NCI-H345 (cell line): ENCODE data around the gene GNAI2.
"Not testable (repeated sequence)": the region's sequence is repeated elsewhere in the genome, so short reads cannot be mapped to it uniquely, and the experiment has no call there.

Experiments
- DNase-seq: peaks from one replicate; lab custom pipeline; 2025; lab: John Stamatoyannopoulos, UW

GNAI2 gene

DNA sequence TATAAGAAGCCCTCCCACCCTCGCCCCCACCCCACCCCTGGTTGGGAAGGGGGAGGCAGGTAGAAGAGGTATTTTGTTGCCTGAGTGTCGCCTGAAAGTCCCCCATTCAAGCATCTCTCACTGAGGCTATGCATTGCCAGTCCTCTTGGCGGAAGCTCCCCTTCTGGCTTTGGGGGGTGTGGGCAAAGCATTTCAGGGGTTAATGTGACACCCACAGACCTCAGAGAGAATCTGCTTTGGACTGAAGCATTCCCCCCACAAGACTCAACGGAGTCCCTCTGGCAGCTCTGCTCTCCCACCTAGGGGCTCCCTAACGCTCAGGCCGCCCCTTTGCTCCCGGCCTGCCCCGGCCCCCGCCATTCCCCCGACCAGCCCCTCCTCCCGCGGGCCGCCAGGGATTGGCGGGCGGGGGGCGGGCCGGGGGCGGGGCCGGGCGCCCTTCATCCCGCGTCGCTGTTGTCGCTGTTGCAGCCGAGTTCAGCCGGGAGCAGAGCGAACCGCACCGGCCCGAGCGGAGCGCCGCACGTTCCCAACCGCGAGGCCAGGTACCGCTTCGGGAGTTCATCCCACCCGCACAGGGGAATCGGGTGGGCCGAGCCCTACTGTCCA, 31.1 kb upstream of the GNAI2 start, which contains the start of gene SLC38A3:
TSS of gene SLC38A3 (plus strand) at position 468 of the 609 bp plus-strand sequence. CDS start 8,929 bp downstream, outside the sequence.
- peak; percentile 6 for DNase-seq

- DNase-seq, result no peak
Observed at GRCh38 chr3:50205413-50206276, 30.4 kb upstream of the GNAI2 start.

DNA sequence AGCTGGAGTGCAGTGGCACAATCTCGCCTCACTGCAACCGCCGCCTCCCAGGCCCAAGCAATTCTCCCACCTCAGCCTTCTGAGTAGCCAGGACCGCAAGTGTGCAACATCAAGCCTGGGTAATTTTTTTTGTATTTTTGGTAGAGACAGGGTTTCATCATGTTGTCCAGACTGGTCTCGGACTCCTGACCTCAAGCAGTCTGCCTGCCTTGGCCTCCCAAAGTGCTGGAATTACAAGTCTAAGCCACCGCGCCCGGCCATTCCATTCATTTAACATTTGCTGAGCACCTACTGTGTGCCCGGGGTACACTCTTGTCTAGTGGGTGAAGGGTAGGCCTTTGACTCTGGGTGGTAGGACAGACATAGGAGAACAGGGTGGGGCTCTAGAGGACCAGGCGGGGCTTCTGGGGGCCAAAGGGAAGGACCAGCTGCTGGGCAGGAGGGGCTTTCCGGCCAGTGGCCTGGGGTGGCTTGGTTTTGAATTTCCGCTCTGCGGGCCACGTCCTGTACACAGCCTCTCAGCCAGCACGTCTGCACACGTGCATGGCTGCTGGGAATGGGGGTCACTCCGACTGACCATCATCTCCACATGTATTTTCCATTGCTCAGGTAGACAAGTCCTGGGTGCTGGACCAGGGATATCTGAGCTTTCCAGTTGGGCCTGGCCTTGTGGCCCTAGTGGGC, 28.5 kb upstream of the GNAI2 start:
- DNase-seq, result no peak

GRCh38 chr3:50208677-50209344, 27.2 kb upstream of the GNAI2 start:
- DNase-seq, result no peak

DNA sequence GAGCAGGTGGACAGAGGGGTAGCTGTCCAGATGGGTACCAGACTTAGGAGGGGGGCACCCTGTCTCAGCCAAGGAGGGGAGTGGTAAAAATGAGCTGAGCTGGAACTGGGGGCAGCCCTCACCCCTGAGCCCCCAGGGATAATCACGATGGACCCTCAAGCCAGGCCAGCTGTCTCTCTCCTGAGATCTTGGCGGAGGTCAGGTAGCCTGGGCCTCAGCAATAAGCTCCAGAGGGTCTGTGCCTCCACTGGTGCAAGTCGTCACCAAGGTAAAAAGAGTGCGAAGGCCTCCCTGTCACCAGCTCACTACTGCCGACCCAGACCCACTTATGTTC, 25.9 kb upstream of the GNAI2 start:
- DNase-seq, result no peak

- peak; percentile 34 for DNase-seq
Observed at GRCh38 chr3:50210510-50211367, 25.3 kb upstream of the GNAI2 start.

GRCh38 chr3:50211368-50211717, 24.7 kb upstream of the GNAI2 start:
- not testable (repeated sequence) for DNase-seq

- no peak for DNase-seq
Observed at GRCh38 chr3:50211930-50212329, 24.1 kb upstream of the GNAI2 start.

- no peak for DNase-seq
Observed at GRCh38 chr3:50212502-50212901, 23.5 kb upstream of the GNAI2 start.

- DNase-seq, result no peak
Observed at GRCh38 chr3:50212971-50213370, 23.0 kb upstream of the GNAI2 start.

- no peak for DNase-seq
Observed at GRCh38 chr3:50213373-50213772, 22.6 kb upstream of the GNAI2 start.

DNA sequence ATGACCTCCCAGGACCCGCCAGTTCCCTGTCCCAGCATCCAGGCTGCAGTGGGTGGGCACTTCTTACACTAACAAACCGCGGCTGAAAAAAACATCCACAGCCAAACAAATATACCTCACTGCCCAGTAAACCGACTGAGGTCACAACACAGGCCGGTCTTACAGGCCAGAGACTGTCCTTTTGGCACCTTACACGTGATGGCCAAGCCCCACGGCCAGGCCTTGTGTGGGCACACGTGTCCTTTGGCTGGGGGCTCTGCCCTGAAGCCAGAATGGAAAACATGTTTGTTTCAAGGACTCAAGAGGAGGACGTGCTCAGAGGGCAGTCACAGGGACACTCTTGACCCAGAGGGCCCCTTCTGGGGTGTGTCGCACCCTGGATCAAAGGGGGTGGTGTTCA, 21.2 kb upstream of the GNAI2 start:
- DNase-seq, result no peak

- no peak for DNase-seq
Observed at GRCh38 chr3:50215529-50215928, 20.5 kb upstream of the GNAI2 start.

GRCh38 chr3:50217681-50218080, 18.3 kb upstream of the GNAI2 start:
- DNase-seq, result no peak

DNA sequence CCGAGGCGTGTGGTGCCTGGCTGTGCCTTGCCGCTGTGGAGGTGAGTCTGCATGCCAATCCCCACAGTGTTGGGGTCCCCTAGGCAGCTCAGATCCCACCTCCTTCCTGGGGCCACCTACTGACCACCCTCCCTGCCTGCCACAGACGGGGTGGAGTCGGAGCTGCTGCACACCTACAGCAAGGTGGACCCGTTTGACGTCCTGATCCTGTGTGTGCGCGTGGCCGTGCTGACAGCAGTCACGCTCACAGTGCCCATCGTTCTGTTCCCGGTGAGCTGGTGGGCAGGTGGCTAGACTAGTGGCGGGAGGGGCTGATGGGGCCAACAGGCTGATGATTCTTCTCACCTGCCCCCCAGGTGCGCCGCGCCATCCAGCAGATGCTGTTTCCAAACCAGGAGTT, 17.6 kb upstream of the GNAI2 start:
- no peak for DNase-seq

- DNase-seq, result no peak
Observed at GRCh38 chr3:50219285-50219684, 16.7 kb upstream of the GNAI2 start.

GRCh38 chr3:50220109-50220508, 15.9 kb upstream of the GNAI2 start:
- DNase-seq, result no peak

DNA sequence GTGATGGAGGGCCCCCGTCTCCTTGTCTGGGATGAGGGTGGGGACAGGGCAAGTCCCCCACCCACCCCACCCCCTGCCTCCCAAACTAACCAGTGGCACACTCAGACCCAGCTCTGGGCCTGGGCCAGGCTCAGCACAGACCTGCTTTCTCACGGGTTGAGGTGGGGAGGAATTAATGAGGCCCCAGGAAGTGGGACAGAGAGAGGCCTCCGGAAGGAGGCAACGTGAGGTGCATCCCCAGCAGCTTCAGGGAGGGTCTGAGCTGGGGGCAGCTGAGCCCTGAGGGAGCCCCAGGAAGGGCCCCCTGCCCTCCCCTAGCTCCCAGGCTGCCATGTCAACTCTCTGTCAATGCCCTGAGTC, 15.0 kb upstream of the GNAI2 start:
- DNase-seq, result no peak

GRCh38 chr3:50221411-50222168, 14.4 kb upstream of the GNAI2 start:
- no peak for DNase-seq

DNA sequence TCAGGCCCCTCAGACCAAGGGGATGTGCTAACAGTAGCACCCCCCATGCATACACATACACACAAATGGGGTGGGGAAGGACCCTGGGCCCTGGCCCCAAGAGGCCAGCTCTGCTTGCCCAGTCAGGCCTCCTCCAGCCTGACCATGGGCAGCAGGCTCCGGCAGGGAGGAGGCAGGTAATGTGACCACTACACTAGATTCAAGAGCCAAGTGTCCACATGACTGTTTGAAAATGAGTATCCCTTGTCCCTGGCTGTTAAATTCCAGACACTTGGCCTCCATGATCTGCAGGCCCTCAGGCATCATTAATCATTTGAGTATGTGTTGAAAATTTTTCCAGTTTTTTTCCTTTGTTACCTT, 13.9 kb upstream of the GNAI2 start:
- DNase-seq, result no peak

DNA sequence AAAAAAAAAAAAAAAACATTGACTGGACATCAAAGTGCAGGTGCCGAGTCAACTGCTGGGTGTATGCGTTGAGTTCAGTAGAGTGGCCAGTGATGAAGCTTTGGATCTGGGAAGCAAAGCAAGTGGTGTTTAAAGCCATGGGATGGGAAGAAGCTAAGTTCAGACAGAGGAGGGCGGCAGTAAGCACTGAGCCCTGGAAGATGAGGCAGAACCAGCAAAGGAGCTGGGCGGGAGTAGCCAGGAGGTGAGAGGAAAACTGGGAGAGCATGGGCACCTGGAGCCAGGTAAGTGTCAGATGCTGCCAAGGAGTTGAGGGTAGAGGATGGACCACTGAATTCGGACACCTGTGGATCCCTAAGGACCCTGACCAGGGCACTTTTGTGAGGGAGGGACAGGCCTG, 11.4 kb upstream of the GNAI2 start:
- DNase-seq, result no peak
